Measurements from ENCODE around the gene CAMK1. TPM values are rescaled to one million over a fixed set of nuclear protein-coding genes. Genes with fewer than 3 reads are reported as not detected.

Gene CAMK1
- total RNA-seq, 1 donor from 2014 or later: 8.2 TPM

GRCh38 chr3:9730657-9731205, 39.0 kb downstream of the CAMK1 start:
- H3K27ac Mint-ChIP-seq (ENCODE audit: unreplicated experiment): peak overlapping the region; percentile 78
- H3K4me3 Mint-ChIP-seq (ENCODE audit: unreplicated experiment): peak overlapping the region; percentile 86
- DNase-seq: no peak
- no peaks in the 10 kb centered on the region for H3K36me3 Mint-ChIP-seq (ENCODE audit: unreplicated experiment)
- peaks cover 16% of the 10 kb centered on the region for H3K4me1 Mint-ChIP-seq (ENCODE audit: low read depth, unreplicated experiment)
- peaks cover 14% of the 10 kb centered on the region for H3K9me3 Mint-ChIP-seq (ENCODE audit: unreplicated experiment)
- TF ChIP-seq CTCF (IDR thresholded peaks at IDR 0.05; ENCODE audit: partially characterized antibody, unreplicated experiment): no peak
- H3K27me3 Mint-ChIP-seq (ENCODE audit: unreplicated experiment): peaks cover 10% of the 10 kb centered on the region

- Mint-ChIP-seq H3K4me1 (ENCODE audit: low read depth, unreplicated experiment) (peaks cover 16% of the 10 kb centered on the region), H3K27ac (ENCODE audit: unreplicated experiment) (no peak overlapping the region), H3K4me3 (ENCODE audit: unreplicated experiment) (no peak overlapping the region), H3K9me3 (ENCODE audit: unreplicated experiment) (peaks cover 14% of the 10 kb centered on the region), H3K36me3 (ENCODE audit: unreplicated experiment) (no peaks in the 10 kb centered on the region), H3K27me3 (ENCODE audit: unreplicated experiment) (peaks cover 10% of the 10 kb centered on the region)
- no peak for DNase-seq
- TF ChIP-seq CTCF (IDR thresholded peaks at IDR 0.05; ENCODE audit: partially characterized antibody, unreplicated experiment): no peak
Measured at GRCh38 chr3:9729419-9729818, 40.3 kb downstream of the CAMK1 start.

GRCh38 chr3:9727743-9728142, 42.0 kb downstream of the CAMK1 start:
- DNase-seq: no peak
- Mint-ChIP-seq H3K36me3 (ENCODE audit: unreplicated experiment) (no peaks in the 10 kb centered on the region), H3K4me1 (ENCODE audit: low read depth, unreplicated experiment) (peaks cover 7% of the 10 kb centered on the region), H3K4me3 (ENCODE audit: unreplicated experiment) (no peak overlapping the region), H3K9me3 (ENCODE audit: unreplicated experiment) (peaks cover 11% of the 10 kb centered on the region), H3K27ac (ENCODE audit: unreplicated experiment) (peak overlapping the region; percentile 30), H3K27me3 (ENCODE audit: unreplicated experiment) (peaks cover 7% of the 10 kb centered on the region)
- no peak for TF ChIP-seq CTCF (IDR thresholded peaks at IDR 0.05; ENCODE audit: partially characterized antibody, unreplicated experiment)

GRCh38 chr3:9727041-9727595, 42.6 kb downstream of the CAMK1 start:
- Mint-ChIP-seq H3K4me1 (ENCODE audit: low read depth, unreplicated experiment) (peaks cover 3% of the 10 kb centered on the region), H3K27me3 (ENCODE audit: unreplicated experiment) (peaks cover 4% of the 10 kb centered on the region), H3K27ac (ENCODE audit: unreplicated experiment) (no peak overlapping the region), H3K9me3 (ENCODE audit: unreplicated experiment) (peaks cover 11% of the 10 kb centered on the region), H3K36me3 (ENCODE audit: unreplicated experiment) (no peaks in the 10 kb centered on the region), H3K4me3 (ENCODE audit: unreplicated experiment) (no peak overlapping the region)
- peak; percentile 65 for TF ChIP-seq CTCF (IDR thresholded peaks at IDR 0.05; ENCODE audit: partially characterized antibody, unreplicated experiment)
- peak; percentile 42 for DNase-seq

GRCh38 chr3:9725775-9726515, 43.8 kb downstream of the CAMK1 start:
- no peak overlapping the region for H3K4me3 Mint-ChIP-seq (ENCODE audit: unreplicated experiment)
- no peak for DNase-seq
- TF ChIP-seq CTCF (IDR thresholded peaks at IDR 0.05; ENCODE audit: partially characterized antibody, unreplicated experiment): no peak
- H3K4me1 Mint-ChIP-seq (ENCODE audit: low read depth, unreplicated experiment): peaks cover 9% of the 10 kb centered on the region
- H3K36me3 Mint-ChIP-seq (ENCODE audit: unreplicated experiment): no peaks in the 10 kb centered on the region
- peaks cover 4% of the 10 kb centered on the region for H3K27me3 Mint-ChIP-seq (ENCODE audit: unreplicated experiment)
- no peak overlapping the region for H3K27ac Mint-ChIP-seq (ENCODE audit: unreplicated experiment)
- peaks cover 9% of the 10 kb centered on the region for H3K9me3 Mint-ChIP-seq (ENCODE audit: unreplicated experiment)

Data from glutamatergic neuron (in vitro differentiated cells).